DMS79 (cell line): ENCODE data around the gene NOLC1.

Source experiments
- DNase-seq: peaks from one replicate; lab custom pipeline; 2025; lab: John Stamatoyannopoulos, UW

The NOLC1 gene

GRCh38 chr10:102200751-102201640 is 48.8 kb downstream of the NOLC1 start:
- no peak for DNase-seq

GRCh38 chr10:102202386-102202785 is 50.2 kb downstream of the NOLC1 start:
- DNase-seq: no peak

- no peak for DNase-seq
Observed at GRCh38 chr10:102208311-102209035, 56.3 kb downstream of the NOLC1 start.

GRCh38 chr10:102211615-102212299 is 59.6 kb downstream of the NOLC1 start:
- no peak for DNase-seq
